ENCODE data around the gene UBA52. TPM values are rescaled to one million over a fixed set of nuclear protein-coding genes. Genes with fewer than 3 reads are reported as not detected.

UBA52 gene
- total and polyA plus RNA-seq, 2 donors (not counting 1 experiment from before 2014, with no cell fraction given) = 917 to 1,018 TPM

- H3K9ac ChIP-seq (ENCODE audit: insufficient read depth, low read length) = no peak overlapping the region
- H3K27ac ChIP-seq (ENCODE audit: insufficient read depth, low read length) = no peak overlapping the region
- peaks cover 3% of the 10 kb centered on the region for H3K79me2 ChIP-seq (ENCODE audit: control insufficient read depth, insufficient read depth, low read length)
- no peaks in the 10 kb centered on the region for H3K9me3 ChIP-seq (ENCODE audit: control insufficient read depth, insufficient read depth, low read depth, low read length)
- DNase-seq (ENCODE audit: low read depth in 2 of 2) = no peak
- no peak overlapping the region for H3K4me2 ChIP-seq (ENCODE audit: extremely low read depth, insufficient read depth, low read length)
- no peaks in the 10 kb centered on the region for H4K20me1 ChIP-seq (ENCODE audit: control insufficient read depth, extremely low read depth, insufficient read depth, low read length)
- TF ChIP-seq CTCF (conservative IDR thresholded peaks at IDR 0.05 in 1 of 2, IDR thresholded peaks at IDR 0.05 in 1 of 2; ENCODE audit: low read depth in 1 of 2, low read length in 2 of 2) (no peak), EZH2 (IDR thresholded peaks at IDR 0.05; ENCODE audit: low read length, missing control alignments) (no peak)
- H3K27me3 ChIP-seq (ENCODE audit: control insufficient read depth, insufficient read depth, low read length) = no peaks in the 10 kb centered on the region
- H2AFZ ChIP-seq (ENCODE audit: low read length) = no peak overlapping the region
- H3K4me3 ChIP-seq (replicated peaks in 1 of 4; ENCODE audit: control extremely low read depth in 1 of 4, insufficient read depth in 1 of 4, low read depth in 3 of 4, low read length in 4 of 4) = no peak overlapping the region
- H3K36me3 ChIP-seq (ENCODE audit: control insufficient read depth, insufficient read depth, low read length) = peaks cover 33% of the 10 kb centered on the region
- H3K4me1 ChIP-seq (ENCODE audit: control insufficient read depth, extremely low read depth, insufficient read depth, low read length) = no peaks in the 10 kb centered on the region
These were observed 35.2 kb upstream of the UBA52 start for GRCh38 chr19:18536475-18536874.

- Histone ChIP-seq H3K9me3 (ENCODE audit: control insufficient read depth, insufficient read depth, low read depth, low read length) (no peaks in the 10 kb centered on the region), H3K27me3 (ENCODE audit: control insufficient read depth, insufficient read depth, low read length) (no peaks in the 10 kb centered on the region), H2AFZ (ENCODE audit: low read length) (no peak overlapping the region), H3K36me3 (ENCODE audit: control insufficient read depth, insufficient read depth, low read length) (peaks cover 31% of the 10 kb centered on the region), H3K27ac (ENCODE audit: insufficient read depth, low read length) (no peak overlapping the region), H3K4me2 (ENCODE audit: extremely low read depth, insufficient read depth, low read length) (no peak overlapping the region), H3K4me1 (ENCODE audit: control insufficient read depth, extremely low read depth, insufficient read depth, low read length) (peaks cover 2% of the 10 kb centered on the region), H3K79me2 (ENCODE audit: control insufficient read depth, insufficient read depth, low read length) (peaks cover 12% of the 10 kb centered on the region), H3K4me3 (replicated peaks in 1 of 4; ENCODE audit: control extremely low read depth in 1 of 4, insufficient read depth in 1 of 4, low read depth in 3 of 4, low read length in 4 of 4) (no peak overlapping the region), H4K20me1 (ENCODE audit: control insufficient read depth, extremely low read depth, insufficient read depth, low read length) (no peaks in the 10 kb centered on the region), H3K9ac (ENCODE audit: insufficient read depth, low read length) (no peak overlapping the region)
- TF ChIP-seq EZH2 (IDR thresholded peaks at IDR 0.05; ENCODE audit: low read length, missing control alignments) (no peak), CTCF (conservative IDR thresholded peaks at IDR 0.05 in 1 of 2, IDR thresholded peaks at IDR 0.05 in 1 of 2; ENCODE audit: low read depth in 1 of 2, low read length in 2 of 2) (no peak)
- no peak for DNase-seq (ENCODE audit: low read depth in 2 of 2)
These were observed 34.2 kb upstream of the UBA52 start for GRCh38 chr19:18537431-18537830.

- H3K36me3 ChIP-seq (ENCODE audit: control insufficient read depth, insufficient read depth, low read length) = peaks cover 30% of the 10 kb centered on the region
- H3K27ac ChIP-seq (ENCODE audit: insufficient read depth, low read length) = no peak overlapping the region
- no peaks in the 10 kb centered on the region for H3K27me3 ChIP-seq (ENCODE audit: control insufficient read depth, insufficient read depth, low read length)
- no peak for DNase-seq (ENCODE audit: low read depth in 2 of 2)
- H3K79me2 ChIP-seq (ENCODE audit: control insufficient read depth, insufficient read depth, low read length) = peaks cover 15% of the 10 kb centered on the region
- H2AFZ ChIP-seq (ENCODE audit: low read length) = no peak overlapping the region
- H3K4me3 ChIP-seq (replicated peaks in 1 of 4; ENCODE audit: control extremely low read depth in 1 of 4, insufficient read depth in 1 of 4, low read depth in 3 of 4, low read length in 4 of 4) = no peak overlapping the region
- H3K4me2 ChIP-seq (ENCODE audit: extremely low read depth, insufficient read depth, low read length) = no peak overlapping the region
- peaks cover 2% of the 10 kb centered on the region for H3K4me1 ChIP-seq (ENCODE audit: control insufficient read depth, extremely low read depth, insufficient read depth, low read length)
- H3K9ac ChIP-seq (ENCODE audit: insufficient read depth, low read length) = no peak overlapping the region
- no peaks in the 10 kb centered on the region for H4K20me1 ChIP-seq (ENCODE audit: control insufficient read depth, extremely low read depth, insufficient read depth, low read length)
- TF ChIP-seq CTCF (conservative IDR thresholded peaks at IDR 0.05 in 1 of 2, IDR thresholded peaks at IDR 0.05 in 1 of 2; ENCODE audit: low read depth in 1 of 2, low read length in 2 of 2) (no peak), EZH2 (IDR thresholded peaks at IDR 0.05; ENCODE audit: low read length, missing control alignments) (no peak)
- no peaks in the 10 kb centered on the region for H3K9me3 ChIP-seq (ENCODE audit: control insufficient read depth, insufficient read depth, low read depth, low read length)
These were observed 33.5 kb upstream of the UBA52 start for GRCh38 chr19:18538115-18538514.

Measured in fibroblast of lung (primary cell).